ENCODE measurements around the gene SLC2A4RG. TPM values are rescaled to one million over a fixed set of nuclear protein-coding genes. Genes with fewer than 3 reads are reported as not detected.

The SLC2A4RG gene
- total and polyA plus RNA-seq, 2 of the 13 experiments (the other 11 are each of a cell fraction or from before 2014, with no cell fraction given), result 91.4 to 95.9 TPM

DNA sequence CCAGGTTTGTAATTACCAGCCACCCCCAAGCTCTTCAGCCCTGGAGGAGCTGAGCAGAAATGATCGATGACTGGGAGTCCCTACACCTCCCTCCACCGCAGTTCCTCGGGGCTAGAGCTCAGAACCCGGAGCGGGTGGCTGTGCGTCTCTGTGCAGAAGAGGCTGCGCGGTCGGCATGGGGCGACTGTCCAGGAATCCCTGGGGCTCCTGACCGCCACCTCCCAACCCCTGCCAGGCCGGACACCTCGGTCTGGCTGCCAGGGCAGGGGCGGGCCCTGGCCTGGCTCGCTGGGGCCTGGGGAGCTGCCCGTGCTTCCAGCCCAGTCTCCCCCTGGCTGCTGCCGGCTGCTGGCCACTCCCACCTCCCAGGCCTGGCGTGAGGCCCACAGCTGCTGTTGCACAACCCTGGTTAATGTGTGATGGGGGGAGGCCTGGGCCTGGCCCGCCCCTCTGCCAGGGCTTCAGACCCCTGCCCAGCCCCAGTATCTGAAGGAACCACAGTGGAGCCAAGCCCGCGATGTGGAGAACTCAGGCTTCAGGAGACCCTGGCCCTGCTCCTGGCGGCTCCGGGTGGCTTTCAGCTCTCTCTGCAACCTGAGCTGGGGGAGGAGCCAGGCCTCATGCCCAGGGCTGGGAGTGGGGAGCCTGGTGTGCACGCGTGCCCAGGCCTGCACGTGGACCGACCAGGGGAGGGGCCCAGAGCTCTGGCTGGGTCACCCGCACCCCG, 1.2 kb downstream of the SLC2A4RG start (continued):
- TF ChIP-seq MEIS2 (CRISPR knock-in tag; IDR thresholded peaks at IDR 0.05), result peak; percentile 93
- peak; percentile 18; the same call in 1 of the 2 replicates for TF ChIP-seq ZNF44 (CRISPR knock-in tag; IDR thresholded peaks at IDR 0.05)
- TF ChIP-seq ZNF563 (CRISPR knock-in tag; IDR thresholded peaks at IDR 0.05), result no peak
- TF ChIP-seq, protein P1, sequence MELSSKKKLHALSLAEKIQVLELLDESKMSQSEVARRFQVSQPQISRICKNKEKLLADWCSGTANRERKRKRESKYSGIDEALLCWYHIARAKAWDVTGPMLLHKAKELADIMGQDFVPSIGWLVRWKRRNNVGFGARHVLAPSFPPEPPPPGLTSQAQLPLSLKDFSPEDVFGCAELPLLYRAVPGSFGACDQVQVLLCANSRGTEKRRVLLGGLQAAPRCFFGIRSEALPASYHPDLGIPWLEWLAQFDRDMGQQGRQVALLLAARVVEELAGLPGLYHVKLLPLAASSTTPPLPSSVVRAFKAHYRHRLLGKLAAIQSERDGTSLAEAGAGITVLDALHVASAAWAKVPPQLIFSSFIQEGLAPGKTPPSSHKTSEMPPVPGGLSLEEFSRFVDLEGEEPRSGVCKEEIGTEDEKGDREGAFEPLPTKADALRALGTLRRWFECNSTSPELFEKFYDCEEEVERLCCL (CRISPR knock-in tag; IDR thresholded peaks at IDR 0.05; ENCODE audit: borderline replicate concordance), result peak; percentile 50; the same call in 1 of the 2 replicates
- peak; percentile 88 for TF ChIP-seq ZNF781 (CRISPR knock-in tag; IDR thresholded peaks at IDR 0.05; ENCODE audit: borderline replicate concordance, not compliant biosample characterization)
- TF ChIP-seq, protein P2, sequence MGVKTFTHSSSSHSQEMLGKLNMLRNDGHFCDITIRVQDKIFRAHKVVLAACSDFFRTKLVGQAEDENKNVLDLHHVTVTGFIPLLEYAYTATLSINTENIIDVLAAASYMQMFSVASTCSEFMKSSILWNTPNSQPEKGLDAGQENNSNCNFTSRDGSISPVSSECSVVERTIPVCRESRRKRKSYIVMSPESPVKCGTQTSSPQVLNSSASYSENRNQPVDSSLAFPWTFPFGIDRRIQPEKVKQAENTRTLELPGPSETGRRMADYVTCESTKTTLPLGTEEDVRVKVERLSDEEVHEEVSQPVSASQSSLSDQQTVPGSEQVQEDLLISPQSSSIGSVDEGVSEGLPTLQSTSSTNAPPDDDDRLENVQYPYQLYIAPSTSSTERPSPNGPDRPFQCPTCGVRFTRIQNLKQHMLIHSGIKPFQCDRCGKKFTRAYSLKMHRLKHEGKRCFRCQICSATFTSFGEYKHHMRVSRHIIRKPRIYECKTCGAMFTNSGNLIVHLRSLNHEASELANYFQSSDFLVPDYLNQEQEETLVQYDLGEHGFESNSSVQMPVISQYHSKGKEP (CRISPR knock-in tag; IDR thresholded peaks at IDR 0.05), result no peak
- no peak for TF ChIP-seq ZNF589 (CRISPR knock-in tag; conservative IDR thresholded peaks at IDR 0.05)
- TF ChIP-seq ZFP37 (CRISPR knock-in tag; IDR thresholded peaks at IDR 0.05; ENCODE audit: borderline replicate concordance), result peak; percentile 97
- TF ChIP-seq ZFP36L2 (CRISPR knock-in tag; IDR thresholded peaks at IDR 0.05), result peak; percentile 4; the same call in 1 of the 2 replicates
- TF ChIP-seq, protein P3, sequence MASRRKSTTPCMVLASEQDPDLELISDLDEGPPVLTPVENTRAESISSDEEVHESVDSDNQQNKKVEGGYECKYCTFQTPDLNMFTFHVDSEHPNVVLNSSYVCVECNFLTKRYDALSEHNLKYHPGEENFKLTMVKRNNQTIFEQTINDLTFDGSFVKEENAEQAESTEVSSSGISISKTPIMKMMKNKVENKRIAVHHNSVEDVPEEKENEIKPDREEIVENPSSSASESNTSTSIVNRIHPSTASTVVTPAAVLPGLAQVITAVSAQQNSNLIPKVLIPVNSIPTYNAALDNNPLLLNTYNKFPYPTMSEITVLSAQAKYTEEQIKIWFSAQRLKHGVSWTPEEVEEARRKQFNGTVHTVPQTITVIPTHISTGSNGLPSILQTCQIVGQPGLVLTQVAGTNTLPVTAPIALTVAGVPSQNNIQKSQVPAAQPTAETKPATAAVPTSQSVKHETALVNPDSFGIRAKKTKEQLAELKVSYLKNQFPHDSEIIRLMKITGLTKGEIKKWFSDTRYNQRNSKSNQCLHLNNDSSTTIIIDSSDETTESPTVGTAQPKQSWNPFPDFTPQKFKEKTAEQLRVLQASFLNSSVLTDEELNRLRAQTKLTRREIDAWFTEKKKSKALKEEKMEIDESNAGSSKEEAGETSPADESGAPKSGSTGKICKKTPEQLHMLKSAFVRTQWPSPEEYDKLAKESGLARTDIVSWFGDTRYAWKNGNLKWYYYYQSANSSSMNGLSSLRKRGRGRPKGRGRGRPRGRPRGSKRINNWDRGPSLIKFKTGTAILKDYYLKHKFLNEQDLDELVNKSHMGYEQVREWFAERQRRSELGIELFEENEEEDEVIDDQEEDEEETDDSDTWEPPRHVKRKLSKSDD (CRISPR knock-in tag; IDR thresholded peaks at IDR 0.05; ENCODE audit: low read depth), result peak; percentile 88
- TF ChIP-seq, protein P4, sequence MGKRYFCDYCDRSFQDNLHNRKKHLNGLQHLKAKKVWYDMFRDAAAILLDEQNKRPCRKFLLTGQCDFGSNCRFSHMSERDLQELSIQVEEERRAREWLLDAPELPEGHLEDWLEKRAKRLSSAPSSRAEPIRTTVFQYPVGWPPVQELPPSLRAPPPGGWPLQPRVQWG (CRISPR knock-in tag; IDR thresholded peaks at IDR 0.05; ENCODE audit: borderline replicate concordance, low read depth), result peak; percentile 89; the same call in 1 of the 2 replicates
- TF ChIP-seq, protein P5, sequence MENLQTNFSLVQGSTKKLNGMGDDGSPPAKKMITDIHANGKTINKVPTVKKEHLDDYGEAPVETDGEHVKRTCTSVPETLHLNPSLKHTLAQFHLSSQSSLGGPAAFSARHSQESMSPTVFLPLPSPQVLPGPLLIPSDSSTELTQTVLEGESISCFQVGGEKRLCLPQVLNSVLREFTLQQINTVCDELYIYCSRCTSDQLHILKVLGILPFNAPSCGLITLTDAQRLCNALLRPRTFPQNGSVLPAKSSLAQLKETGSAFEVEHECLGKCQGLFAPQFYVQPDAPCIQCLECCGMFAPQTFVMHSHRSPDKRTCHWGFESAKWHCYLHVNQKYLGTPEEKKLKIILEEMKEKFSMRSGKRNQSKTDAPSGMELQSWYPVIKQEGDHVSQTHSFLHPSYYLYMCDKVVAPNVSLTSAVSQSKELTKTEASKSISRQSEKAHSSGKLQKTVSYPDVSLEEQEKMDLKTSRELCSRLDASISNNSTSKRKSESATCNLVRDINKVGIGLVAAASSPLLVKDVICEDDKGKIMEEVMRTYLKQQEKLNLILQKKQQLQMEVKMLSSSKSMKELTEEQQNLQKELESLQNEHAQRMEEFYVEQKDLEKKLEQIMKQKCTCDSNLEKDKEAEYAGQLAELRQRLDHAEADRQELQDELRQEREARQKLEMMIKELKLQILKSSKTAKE (CRISPR knock-in tag; IDR thresholded peaks at IDR 0.05; ENCODE audit: borderline replicate concordance), result peak; percentile 68; the same call in 1 of the 2 replicates
- TF ChIP-seq ZSCAN12 (CRISPR knock-in tag; IDR thresholded peaks at IDR 0.05), result peak; percentile 95
- TF ChIP-seq ATAD3A (CRISPR knock-in tag; IDR thresholded peaks at IDR 0.05), result no peak
- peak; percentile 96 for TF ChIP-seq AGO2 (optimal IDR thresholded peaks at IDR 0.05; ENCODE audit: low read depth, low read length)
- TF ChIP-seq, protein P6, sequence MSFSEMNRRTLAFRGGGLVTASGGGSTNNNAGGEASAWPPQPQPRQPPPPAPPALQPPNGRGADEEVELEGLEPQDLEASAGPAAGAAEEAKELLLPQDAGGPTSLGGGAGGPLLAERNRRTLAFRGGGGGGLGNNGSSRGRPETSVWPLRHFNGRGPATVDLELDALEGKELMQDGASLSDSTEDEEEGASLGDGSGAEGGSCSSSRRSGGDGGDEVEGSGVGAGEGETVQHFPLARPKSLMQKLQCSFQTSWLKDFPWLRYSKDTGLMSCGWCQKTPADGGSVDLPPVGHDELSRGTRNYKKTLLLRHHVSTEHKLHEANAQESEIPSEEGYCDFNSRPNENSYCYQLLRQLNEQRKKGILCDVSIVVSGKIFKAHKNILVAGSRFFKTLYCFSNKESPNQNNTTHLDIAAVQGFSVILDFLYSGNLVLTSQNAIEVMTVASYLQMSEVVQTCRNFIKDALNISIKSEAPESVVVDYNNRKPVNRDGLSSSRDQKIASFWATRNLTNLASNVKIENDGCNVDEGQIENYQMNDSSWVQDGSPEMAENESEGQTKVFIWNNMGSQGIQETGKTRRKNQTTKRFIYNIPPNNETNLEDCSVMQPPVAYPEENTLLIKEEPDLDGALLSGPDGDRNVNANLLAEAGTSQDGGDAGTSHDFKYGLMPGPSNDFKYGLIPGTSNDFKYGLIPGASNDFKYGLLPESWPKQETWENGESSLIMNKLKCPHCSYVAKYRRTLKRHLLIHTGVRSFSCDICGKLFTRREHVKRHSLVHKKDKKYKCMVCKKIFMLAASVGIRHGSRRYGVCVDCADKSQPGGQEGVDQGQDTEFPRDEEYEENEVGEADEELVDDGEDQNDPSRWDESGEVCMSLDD (CRISPR knock-in tag; IDR thresholded peaks at IDR 0.05; ENCODE audit: borderline replicate concordance), result peak; percentile 96

All from HepG2 (cell line).